HG03064 (cell line): ENCODE data around the gene CLCA2.

Experiments
- ATAC-seq: cut with Tn5 transposase; IDR thresholded peaks from one replicate; pipeline ENCODE4 v1.9.1; 2021; ENCODE audit warnings: low read depth; ENCODE audit not compliant: unreplicated experiment

The CLCA2 gene

GRCh38 chr1:86423873-86424272, at the start of gene CLCA2:
Gene CLCA2 (plus strand): TSS chr1:86424171. CDS start chr1:86424248, 77 bp downstream.
- no peak for ATAC-seq

GRCh38 chr1:86375688-86376087, 48.3 kb upstream of the CLCA2 start:
- no peak for ATAC-seq

GRCh38 chr1:86377341-86377740, 46.6 kb upstream of the CLCA2 start:
- no peak for ATAC-seq

- no peak for ATAC-seq
Measured at GRCh38 chr1:86378813-86379212, 45.2 kb upstream of the CLCA2 start.

- ATAC-seq: peak; percentile 64
Measured at GRCh38 chr1:86380257-86380861, 43.6 kb upstream of the CLCA2 start.

- ATAC-seq: no peak
Measured at GRCh38 chr1:86381223-86381622, 42.7 kb upstream of the CLCA2 start.

- no peak for ATAC-seq
Measured at GRCh38 chr1:86382878-86383277, 41.1 kb upstream of the CLCA2 start.

- no peak for ATAC-seq
Measured at GRCh38 chr1:86387916-86388627, 35.9 kb upstream of the CLCA2 start.

- ATAC-seq: no peak
Measured at GRCh38 chr1:86388777-86389176, 35.2 kb upstream of the CLCA2 start.

- ATAC-seq: peak; percentile 75
Measured at GRCh38 chr1:86389307-86389706, 34.7 kb upstream of the CLCA2 start.

GRCh38 chr1:86394416-86394815, 29.6 kb upstream of the CLCA2 start:
- ATAC-seq: no peak

GRCh38 chr1:86395751-86396497, 28.0 kb upstream of the CLCA2 start, which contains the start of gene ODF2L:
Gene ODF2L (minus strand): TSS chr1:86396323. CDS start chr1:86387027, 9,296 bp downstream.
- peak; percentile 100 for ATAC-seq

GRCh38 chr1:86396498-86396890, 27.5 kb upstream of the CLCA2 start:
- peak; percentile 33 for ATAC-seq

GRCh38 chr1:86409416-86410021, 14.5 kb upstream of the CLCA2 start:
- no peak for ATAC-seq

- ATAC-seq: no peak
Measured at GRCh38 chr1:86410879-86411278, 13.1 kb upstream of the CLCA2 start.

GRCh38 chr1:86416343-86416742, 7.6 kb upstream of the CLCA2 start:
- ATAC-seq: no peak

GRCh38 chr1:86419277-86419903, 4.6 kb upstream of the CLCA2 start:
- peak; percentile 89 for ATAC-seq

- ATAC-seq: no peak
Measured at GRCh38 chr1:86421601-86422280, 2.2 kb upstream of the CLCA2 start.

- no peak for ATAC-seq
Measured at GRCh38 chr1:86423473-86423872, 498 bp upstream of the CLCA2 start.

GRCh38 chr1:86429122-86429725, 5.3 kb downstream of the CLCA2 start:
- ATAC-seq: no peak
